ENCODE measurements around the gene ZIC3. TPM values are rescaled to one million over a fixed set of nuclear protein-coding genes. Genes with fewer than 3 reads are reported as not detected.

The ZIC3 gene
- total RNA-seq, 1 experiment from 2014 or later, result 126 TPM

DNA sequence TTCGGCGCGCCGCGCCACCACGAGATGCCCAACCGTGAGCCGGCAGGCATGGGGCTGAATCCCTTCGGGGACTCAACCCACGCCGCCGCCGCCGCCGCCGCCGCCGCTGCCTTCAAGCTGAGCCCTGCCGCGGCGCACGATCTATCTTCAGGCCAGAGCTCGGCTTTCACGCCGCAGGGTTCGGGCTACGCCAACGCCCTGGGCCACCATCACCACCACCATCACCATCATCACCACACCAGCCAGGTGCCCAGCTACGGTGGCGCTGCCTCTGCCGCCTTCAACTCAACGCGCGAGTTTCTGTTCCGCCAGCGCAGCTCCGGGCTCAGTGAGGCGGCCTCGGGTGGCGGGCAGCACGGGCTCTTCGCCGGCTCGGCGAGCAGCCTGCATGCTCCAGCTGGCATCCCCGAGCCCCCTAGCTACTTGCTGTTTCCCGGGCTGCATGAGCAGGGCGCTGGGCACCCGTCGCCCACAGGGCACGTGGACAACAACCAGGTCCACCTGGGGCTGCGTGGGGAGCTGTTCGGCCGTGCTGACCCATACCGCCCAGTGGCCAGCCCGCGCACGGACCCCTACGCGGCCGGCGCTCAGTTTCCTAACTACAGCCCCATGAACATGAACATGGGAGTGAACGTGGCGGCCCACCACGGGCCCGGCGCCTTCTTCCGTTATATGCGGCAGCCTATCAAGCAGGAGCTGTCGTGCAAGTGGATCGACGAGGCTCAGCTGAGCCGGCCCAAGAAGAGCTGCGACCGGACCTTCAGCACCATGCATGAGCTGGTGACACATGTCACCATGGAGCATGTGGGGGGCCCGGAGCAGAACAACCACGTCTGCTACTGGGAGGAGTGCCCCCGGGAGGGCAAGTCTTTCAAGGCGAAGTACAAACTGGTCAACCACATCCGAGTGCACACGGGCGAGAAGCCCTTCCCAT, 1.1 kb downstream of the ZIC3 start:
- Histone ChIP-seq H4K8ac (replicated peaks; ENCODE audit: insufficient read length, low read depth, low read length) (no peak overlapping the region), H4K20me1 (ENCODE audit: control insufficient read depth, insufficient read depth, insufficient read length) (no peaks in the 10 kb centered on the region), H3K4me1 (ENCODE audit: insufficient read depth, low read length) (no peaks in the 10 kb centered on the region), H3K18ac (ENCODE audit: insufficient read length, low read depth, low read length) (no peak overlapping the region), H3K27ac (ENCODE audit: insufficient read length, low read depth, low read length) (no peak overlapping the region), H3K27me3 (ENCODE audit: insufficient read depth, low read length) (no peaks in the 10 kb centered on the region), H3K56ac (ENCODE audit: insufficient read length, low read depth, low read length) (no peak overlapping the region), H4K5ac (ENCODE audit: insufficient read length, low read depth, low read length) (no peak overlapping the region), H2AFZ (ENCODE audit: low read length) (no peak overlapping the region), H3K14ac (ENCODE audit: insufficient read depth, low read length) (peak overlapping the region; percentile 66; the same call in 1 of the 2 replicates), H4K91ac (ENCODE audit: insufficient read length, low read depth, low read length) (no peak overlapping the region), H2BK12ac (ENCODE audit: insufficient read length, low read depth, low read length) (no peak overlapping the region), H3K79me2 (ENCODE audit: insufficient read depth, low read length) (peaks cover 29% of the 10 kb centered on the region), H3K23me2 (ENCODE audit: insufficient read length, low read depth, low read length, poor library complexity, severe bottlenecking) (peaks cover 18% of the 10 kb centered on the region), H3T11ph (ENCODE audit: low read length) (no peak overlapping the region), H3K9me3 (ENCODE audit: control insufficient read depth, low read depth, low read length) (no peaks in the 10 kb centered on the region), H2BK15ac (ENCODE audit: low read depth, low read length) (no peak overlapping the region), H3K79me1 (ENCODE audit: insufficient read depth, low read depth, low read length, poor library complexity, severe bottlenecking) (no peaks in the 10 kb centered on the region), H3K4me2 (ENCODE audit: insufficient read depth, insufficient read length, low read length) (peak overlapping the region; percentile 77), H3K4ac (ENCODE audit: low read depth, low read length) (no peak overlapping the region), H2BK5ac (ENCODE audit: insufficient read length, low read length) (no peak overlapping the region), H2BK20ac (ENCODE audit: low read depth, low read length, poor library complexity, severe bottlenecking) (no peak overlapping the region), H2AK5ac (ENCODE audit: insufficient read length, low read length) (no peak overlapping the region), H3K23ac (ENCODE audit: insufficient read length, low read depth, low read length) (no peak overlapping the region), H3K9ac (ENCODE audit: extremely low read depth, insufficient read length, low read length) (peak overlapping the region; percentile 81), H2BK120ac (ENCODE audit: low read depth, low read length, poor library complexity, severe bottlenecking) (no peak overlapping the region)
- DNase-seq, result no peak
- no peaks in the 10 kb centered on the region; the same call in 1 of the 2 replicates for H3K27me3 Mint-ChIP-seq (ENCODE audit: low read depth)
- no CpG with 5 or more reads among the region's 82 CpGs for WGBS (ENCODE audit: extremely low coverage, insufficient read length, low lambda C conversion rate)
- peak overlapping the region in 2 of 3 experiments; percentile 87 to 95; a peak in 4 of 7 replicates for H3K27ac Mint-ChIP-seq
- H3K4me3 Mint-ChIP-seq, result peak overlapping the region; percentile 94 to 98
- H3K36me3 Mint-ChIP-seq (ENCODE audit: insufficient read depth in 1 of 3, low read depth in 3 of 3), result peaks cover 30 to 55% (median 48%) of the 10 kb centered on the region in 3 experiments
- peaks cover 3 to 58% of the 10 kb centered on the region in 2 experiments; a peak in 4 of 5 replicates for H3K9me3 Mint-ChIP-seq
- peaks cover 14 to 37% of the 10 kb centered on the region in 2 experiments for H3K4me1 Mint-ChIP-seq
- TF ChIP-seq, protein P1, sequence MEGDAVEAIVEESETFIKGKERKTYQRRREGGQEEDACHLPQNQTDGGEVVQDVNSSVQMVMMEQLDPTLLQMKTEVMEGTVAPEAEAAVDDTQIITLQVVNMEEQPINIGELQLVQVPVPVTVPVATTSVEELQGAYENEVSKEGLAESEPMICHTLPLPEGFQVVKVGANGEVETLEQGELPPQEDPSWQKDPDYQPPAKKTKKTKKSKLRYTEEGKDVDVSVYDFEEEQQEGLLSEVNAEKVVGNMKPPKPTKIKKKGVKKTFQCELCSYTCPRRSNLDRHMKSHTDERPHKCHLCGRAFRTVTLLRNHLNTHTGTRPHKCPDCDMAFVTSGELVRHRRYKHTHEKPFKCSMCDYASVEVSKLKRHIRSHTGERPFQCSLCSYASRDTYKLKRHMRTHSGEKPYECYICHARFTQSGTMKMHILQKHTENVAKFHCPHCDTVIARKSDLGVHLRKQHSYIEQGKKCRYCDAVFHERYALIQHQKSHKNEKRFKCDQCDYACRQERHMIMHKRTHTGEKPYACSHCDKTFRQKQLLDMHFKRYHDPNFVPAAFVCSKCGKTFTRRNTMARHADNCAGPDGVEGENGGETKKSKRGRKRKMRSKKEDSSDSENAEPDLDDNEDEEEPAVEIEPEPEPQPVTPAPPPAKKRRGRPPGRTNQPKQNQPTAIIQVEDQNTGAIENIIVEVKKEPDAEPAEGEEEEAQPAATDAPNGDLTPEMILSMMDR (conservative IDR thresholded peaks at IDR 0.05), result no peak

Data from H9 (cell line).